GM18951 (cell line): ENCODE results near the gene SSB.

Source experiments
- POLR2A ChIP-seq: IDR thresholded peaks from 4 replicates; pipeline ENCODE4 v1.6.1; 2011; ENCODE audit warnings: mild to moderate bottlenecking; ENCODE audit not compliant: insufficient read length, insufficient read depth; ENCODE audit errors: extremely low read depth
- in situ Hi-C: fragments of 300-500 bp; cut with MboI; formaldehyde crosslinking; loops from one replicate; pipeline ENCODE4 v1.12.0; 2022; ENCODE audit warnings: low sequenced_read_pairs, mixed read lengths, inconsistent platforms; ENCODE audit not compliant: unreplicated experiment

SSB gene

DNA sequence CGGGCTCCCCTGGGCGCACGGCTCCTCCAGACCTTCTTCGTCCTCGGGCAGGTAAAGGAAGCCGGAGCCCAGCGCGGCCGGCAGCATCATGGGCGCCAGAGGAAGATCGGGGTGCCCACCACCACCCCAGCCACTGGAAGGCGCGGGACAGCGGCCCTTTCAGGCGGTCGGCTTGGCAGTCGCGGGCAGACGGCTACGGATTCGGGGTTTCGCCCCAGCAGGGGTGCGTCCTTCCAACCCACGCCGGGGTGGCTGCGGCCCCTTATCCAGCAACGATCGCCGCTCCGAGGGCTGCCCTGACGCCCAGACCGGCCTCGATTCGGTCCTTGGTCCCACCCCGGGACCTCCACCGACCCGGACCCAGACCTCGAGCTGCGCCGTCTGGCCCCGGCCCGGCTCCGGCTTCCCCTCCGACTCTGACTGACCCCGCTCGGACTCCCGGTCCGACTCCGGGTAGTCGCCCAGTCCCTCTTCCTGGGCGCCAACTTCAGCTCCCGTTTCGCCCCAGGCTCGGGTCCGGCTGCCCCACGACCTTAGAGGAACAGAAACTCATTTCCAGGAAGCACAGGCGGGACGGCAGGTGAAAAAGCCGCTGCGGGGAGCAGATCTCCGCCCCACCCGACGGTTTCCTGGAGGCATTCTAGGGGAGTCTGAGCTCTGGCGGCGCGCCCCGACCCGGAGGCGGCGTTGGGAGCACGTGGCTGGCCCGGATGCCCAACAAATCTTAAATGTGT, 30.2 kb upstream of the SSB start:
- in situ Hi-C loops = no loop called here
- TF ChIP-seq POLR2A = no peak

GRCh38 chr2:169771021-169771420, 27.6 kb upstream of the SSB start:
- TF ChIP-seq POLR2A = no peak
- in situ Hi-C loops = no loop called here

DNA sequence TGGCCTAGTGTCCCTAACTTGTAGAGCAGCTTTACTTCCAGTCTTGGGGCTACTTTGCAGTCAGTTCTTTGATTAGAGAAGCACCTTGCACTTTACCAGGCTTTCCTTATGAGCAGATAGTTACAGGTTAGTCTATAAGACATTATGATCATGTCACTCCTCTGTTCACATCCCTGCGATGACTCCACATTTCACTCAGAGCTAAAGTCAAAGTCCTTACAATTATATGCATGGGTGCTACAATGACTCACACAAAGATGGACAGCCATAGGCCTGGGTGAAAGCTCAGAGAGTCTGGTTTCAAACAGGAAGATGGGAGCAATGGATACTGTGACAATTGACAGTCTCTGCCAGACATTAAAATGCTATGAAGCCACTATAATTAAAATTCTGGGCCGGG, 27.1 kb upstream of the SSB start:
- in situ Hi-C loops = no loop called here
- TF ChIP-seq POLR2A = no peak

DNA sequence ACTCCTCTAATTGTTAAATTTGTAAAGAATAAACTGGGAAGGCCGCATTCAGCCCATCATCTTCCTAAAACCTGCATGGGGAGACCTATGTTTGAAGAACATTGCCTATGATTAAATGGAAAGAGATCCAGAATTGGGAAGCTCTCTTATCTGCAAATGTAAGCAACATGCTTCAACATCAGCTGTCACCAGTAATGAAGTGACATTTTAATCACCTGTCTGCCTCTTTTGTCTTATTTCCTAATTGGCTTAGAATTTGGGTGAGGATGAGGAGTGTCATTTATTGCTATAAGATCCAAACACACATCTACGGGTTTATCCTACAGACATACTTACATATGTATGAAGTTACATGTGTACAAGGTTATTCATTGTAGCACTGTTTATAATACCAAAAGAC, 26.0 kb upstream of the SSB start:
- TF ChIP-seq POLR2A = no peak
- in situ Hi-C loops = no loop called here

DNA sequence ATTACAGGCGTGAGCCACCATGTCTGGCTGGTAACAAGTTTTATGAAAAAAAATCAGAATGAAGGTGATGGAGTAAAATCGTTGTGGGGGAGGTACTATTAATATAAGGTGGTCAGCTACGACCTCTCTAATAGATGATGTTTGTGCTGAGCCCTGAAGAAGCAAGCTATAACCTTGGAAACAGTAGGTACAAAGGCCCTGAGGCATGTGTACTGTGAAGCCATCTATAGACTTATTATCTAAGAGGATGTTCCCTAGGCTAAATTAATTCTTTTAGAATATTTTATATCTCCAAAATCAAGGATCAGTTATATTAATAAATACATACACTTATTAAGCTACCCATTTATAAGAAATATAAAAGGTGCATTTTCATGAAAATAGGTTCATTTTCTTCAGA, 23.3 kb upstream of the SSB start:
- in situ Hi-C loops = no loop called here
- no peak for TF ChIP-seq POLR2A

DNA sequence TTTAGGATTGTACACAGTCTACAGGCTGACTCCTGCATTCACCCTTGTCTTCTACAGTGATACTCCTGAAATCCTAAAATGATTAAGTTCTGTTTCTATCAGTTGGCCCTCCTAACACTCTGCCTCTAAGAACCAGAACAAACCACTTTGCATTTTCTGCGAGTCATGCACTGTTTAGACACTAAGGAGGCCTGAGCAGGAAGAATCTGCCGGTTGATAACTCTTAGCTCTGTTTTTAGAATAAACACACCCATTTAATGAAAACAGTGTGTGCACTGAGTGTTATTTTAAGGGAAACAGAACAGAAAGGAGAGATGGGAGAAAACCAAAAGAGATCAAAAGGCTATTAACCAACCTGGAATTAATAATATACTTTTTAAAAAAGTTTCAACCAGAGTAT, 22.9 kb upstream of the SSB start:
- TF ChIP-seq POLR2A = no peak
- in situ Hi-C loops = no loop called here

- TF ChIP-seq POLR2A = no peak
- in situ Hi-C loops = no loop called here
Measured at GRCh38 chr2:169776252-169776761, 22.4 kb upstream of the SSB start.

- no peak for TF ChIP-seq POLR2A
- in situ Hi-C loops = no loop called here
Measured at GRCh38 chr2:169778446-169778845, 20.2 kb upstream of the SSB start.

DNA sequence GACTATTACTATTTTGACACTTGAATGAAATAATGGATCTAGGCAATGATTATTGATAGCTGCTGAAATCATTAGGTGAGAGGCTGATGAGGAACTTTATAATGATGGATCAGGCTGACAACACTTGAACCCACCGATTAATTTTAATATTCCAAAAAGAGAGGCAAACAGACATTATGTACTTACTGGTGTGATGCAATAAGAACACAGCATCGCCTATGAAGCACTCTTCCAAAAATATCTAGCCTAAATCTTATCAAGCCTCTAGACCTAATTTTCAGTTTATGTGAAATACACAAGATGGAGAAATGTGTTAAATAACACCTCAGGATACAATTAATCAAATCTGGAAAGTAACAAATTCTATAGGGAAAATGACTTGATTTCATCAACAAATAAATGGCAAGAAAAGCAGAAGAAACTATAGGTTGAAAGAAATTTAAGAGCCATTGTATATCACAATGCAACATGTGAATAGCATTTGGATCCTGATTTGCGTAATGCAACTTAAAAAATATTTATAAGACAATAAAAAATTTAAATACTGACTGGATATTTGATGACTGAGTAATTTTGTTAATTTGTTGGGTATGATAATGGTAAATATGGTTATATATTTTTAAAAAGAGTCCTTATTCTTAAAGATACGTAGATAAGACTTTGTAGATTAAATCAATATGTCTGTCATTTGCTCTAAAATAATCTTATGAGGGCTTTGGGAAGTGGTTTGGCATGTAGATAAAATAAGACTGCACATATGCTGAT, 17.2 kb upstream of the SSB start:
- TF ChIP-seq POLR2A = no peak
- in situ Hi-C loops = no loop called here

DNA sequence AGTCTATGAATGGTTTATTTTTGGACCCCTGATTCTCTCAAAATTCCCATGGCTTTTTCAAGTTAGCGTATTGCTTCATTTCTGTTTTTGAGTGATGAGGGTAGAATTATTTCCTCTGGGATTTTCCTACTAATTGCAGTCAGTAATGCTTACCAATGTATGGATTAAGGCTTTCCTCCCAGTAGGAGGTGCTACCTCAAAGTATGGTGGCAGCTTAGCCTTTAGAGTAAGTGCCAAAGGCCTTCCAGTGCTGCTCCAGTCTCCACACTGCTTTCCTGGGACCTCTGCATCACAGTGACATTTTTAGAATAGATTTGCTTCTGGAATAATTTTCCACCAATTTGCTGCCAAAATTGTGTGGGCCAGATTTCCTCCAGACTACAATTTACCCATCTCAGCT, 16.2 kb upstream of the SSB start:
- TF ChIP-seq POLR2A = no peak

DNA sequence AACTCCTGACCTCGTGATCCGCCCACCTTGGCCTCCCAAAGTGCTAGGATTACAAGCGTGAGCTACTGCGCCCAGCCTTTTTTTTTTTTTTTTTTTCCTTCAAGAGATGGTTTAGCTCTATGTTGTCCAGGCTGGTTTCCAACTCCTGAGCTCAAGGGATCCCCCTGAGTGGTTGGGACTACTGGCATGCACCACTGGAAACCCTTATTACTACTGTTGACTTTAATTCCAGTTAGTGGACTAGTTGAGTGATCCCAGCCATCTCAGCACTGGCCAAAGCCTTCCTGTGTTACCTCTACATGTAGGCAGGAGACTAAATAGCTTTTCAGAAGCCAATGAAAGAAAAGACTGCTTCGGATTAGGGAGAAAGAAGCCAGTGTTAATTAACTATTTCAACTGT, 8.1 kb upstream of the SSB start:
- in situ Hi-C loops = no loop called here

More for the DNA sequence above, 16.2 kb upstream of the SSB start:
- in situ Hi-C loops = no loop called here

GRCh38 chr2:169795181-169795580, 3.5 kb upstream of the SSB start:
- in situ Hi-C loops = no loop called here
- no peak for TF ChIP-seq POLR2A

More for the DNA sequence above, 8.1 kb upstream of the SSB start:
- TF ChIP-seq POLR2A = no peak

DNA sequence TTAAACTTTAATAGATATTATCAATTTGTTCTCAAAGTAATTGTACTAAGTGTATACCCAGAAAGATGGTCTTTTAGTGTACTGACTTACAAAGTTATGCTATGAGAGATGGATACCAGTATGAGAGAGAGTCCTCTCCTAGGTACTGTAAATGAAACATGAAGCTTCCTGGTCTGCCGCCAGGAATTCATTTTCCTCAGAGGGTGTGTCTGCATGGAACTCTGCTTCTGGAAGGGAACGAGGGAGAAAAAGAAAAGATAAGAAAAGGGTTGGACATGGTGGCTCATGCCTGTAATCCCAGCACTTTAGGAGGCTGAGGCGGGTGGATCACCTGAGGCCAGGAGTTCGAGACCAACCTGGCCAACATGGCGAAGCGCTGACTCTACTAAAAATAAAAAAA, 2.2 kb upstream of the SSB start:
- no peak for TF ChIP-seq POLR2A
- in situ Hi-C loops = no loop called here

GRCh38 chr2:169797601-169798000, 1.1 kb upstream of the SSB start:
- TF ChIP-seq POLR2A = no peak
- in situ Hi-C loops = no loop called here
